Measurements from ENCODE around the gene LCN2. TPM values are rescaled to one million over a fixed set of nuclear protein-coding genes. Genes with fewer than 3 reads are reported as not detected.

The LCN2 gene
- total RNA-seq, 1 donor from 2014 or later, result not detected

DNA sequence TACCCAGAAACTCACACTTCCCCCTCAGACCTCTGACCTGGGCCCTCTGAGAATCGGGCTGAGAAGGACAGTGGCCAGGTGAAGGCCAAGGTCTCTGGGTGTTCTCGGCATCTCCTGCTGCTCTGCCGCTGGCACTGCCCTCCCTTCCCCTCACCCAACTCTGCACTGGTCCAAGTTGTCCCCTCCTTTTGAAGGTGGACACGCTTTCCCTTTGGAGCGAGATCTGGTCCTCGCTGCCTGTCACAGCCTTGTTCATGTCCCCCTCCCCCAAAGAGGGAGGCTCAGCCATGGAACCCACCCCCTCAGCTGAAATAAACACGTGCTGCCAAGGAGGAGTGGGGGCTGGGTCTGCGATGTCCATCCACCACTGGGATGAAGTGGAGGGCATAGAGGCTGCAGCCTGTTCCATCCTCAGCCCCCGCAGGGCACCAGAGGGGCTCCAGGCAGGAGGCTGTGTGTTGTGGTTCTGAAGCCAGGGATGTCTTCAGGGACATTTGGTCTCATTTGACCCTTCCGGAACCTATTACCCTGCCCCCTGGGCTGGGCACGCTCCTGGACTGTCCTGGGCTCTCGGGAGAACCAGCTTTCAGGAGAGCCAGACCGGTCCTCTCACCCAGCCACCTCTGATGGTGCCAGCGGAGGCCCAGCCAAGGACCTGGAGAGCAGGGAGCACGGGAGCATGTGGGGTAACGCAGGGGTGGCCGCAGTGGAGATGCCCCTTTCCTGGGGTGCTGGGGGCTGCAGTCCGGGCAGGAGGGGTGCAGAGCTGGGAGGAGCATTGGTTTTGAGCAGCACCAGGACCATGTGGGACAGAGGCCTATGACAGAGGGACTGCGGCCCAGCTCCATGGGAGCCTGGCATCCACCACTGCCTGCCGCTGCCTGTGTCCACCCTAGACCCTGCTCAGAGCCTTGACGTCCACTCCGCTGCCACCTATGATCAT, 4.7 kb upstream of the LCN2 start:
- TF ChIP-seq, protein P1, sequence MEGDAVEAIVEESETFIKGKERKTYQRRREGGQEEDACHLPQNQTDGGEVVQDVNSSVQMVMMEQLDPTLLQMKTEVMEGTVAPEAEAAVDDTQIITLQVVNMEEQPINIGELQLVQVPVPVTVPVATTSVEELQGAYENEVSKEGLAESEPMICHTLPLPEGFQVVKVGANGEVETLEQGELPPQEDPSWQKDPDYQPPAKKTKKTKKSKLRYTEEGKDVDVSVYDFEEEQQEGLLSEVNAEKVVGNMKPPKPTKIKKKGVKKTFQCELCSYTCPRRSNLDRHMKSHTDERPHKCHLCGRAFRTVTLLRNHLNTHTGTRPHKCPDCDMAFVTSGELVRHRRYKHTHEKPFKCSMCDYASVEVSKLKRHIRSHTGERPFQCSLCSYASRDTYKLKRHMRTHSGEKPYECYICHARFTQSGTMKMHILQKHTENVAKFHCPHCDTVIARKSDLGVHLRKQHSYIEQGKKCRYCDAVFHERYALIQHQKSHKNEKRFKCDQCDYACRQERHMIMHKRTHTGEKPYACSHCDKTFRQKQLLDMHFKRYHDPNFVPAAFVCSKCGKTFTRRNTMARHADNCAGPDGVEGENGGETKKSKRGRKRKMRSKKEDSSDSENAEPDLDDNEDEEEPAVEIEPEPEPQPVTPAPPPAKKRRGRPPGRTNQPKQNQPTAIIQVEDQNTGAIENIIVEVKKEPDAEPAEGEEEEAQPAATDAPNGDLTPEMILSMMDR (IDR thresholded peaks at IDR 0.05), result no peak
- no peak for DNase-seq (ENCODE audit: low spot score in 2 of 2)
- Histone ChIP-seq H3K4me1 (no peaks in the 10 kb centered on the region), H3K27ac (no peak overlapping the region), H3K4me3 (no peak overlapping the region), H3K27me3 (no peaks in the 10 kb centered on the region), H3K9me3 (no peaks in the 10 kb centered on the region), H3K36me3 (no peaks in the 10 kb centered on the region)
- intact Hi-C loops (cut with DNase I), result no loop called here

DNA sequence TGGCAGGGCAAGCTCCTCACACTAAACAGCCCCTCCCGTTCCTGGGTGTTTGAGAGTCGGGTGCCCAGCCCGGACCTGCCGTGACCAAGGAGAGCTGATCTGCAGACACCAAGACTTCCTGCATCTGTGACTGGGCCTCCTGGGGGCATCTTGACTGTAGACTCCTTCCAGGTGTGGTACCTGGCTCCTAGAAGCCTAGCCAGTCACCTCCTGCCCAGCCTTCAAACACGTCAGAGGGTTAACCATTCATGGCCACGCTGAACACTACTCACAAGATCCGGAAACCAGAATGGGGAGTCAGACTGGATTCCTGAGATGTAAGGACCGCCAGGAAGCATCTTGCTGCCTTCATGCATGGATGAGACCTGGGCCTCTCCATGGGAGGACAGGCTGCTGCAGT, 3.7 kb upstream of the LCN2 start:
- H3K27me3 ChIP-seq, result no peaks in the 10 kb centered on the region
- TF ChIP-seq, protein P1 (IDR thresholded peaks at IDR 0.05), result no peak

DNA sequence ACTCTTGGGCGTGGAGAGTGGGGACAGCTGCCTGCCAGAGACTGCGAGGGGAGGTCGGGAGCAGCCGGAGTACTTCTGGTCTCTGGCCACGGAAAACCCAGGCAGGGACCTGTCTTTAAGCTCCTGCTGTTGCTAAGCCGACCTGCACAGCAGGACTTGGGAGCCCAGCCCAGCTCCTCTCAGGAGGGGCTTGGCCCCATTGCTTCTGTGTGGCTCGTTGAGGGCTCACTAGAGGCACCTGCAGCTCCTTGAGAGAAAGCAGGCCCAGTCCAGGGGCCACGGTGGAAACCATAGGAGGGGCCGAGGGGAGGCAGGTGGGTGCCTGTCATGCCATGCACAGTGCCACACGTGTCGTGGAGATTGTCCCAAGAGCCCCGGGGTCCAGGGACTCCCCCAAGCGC, 3.3 kb upstream of the LCN2 start:
- DNase-seq (ENCODE audit: low spot score in 2 of 2), result no peak
- no peak overlapping the region for H3K27ac ChIP-seq
- no peaks in the 10 kb centered on the region for H3K36me3 ChIP-seq
- no peaks in the 10 kb centered on the region for H3K9me3 ChIP-seq
- no peaks in the 10 kb centered on the region for H3K4me1 ChIP-seq
- H3K27me3 ChIP-seq, result no peaks in the 10 kb centered on the region
- TF ChIP-seq, protein P1 (IDR thresholded peaks at IDR 0.05), result no peak
- H3K4me3 ChIP-seq, result no peak overlapping the region
- intact Hi-C loops (cut with DNase I), result no loop called here

More for the DNA sequence above, 3.7 kb upstream of the LCN2 start:
- DNase-seq (ENCODE audit: low spot score in 2 of 2), result no peak
- H3K27ac ChIP-seq, result no peak overlapping the region
- no peaks in the 10 kb centered on the region for H3K4me1 ChIP-seq
- intact Hi-C loops (cut with DNase I), result no loop called here
- H3K4me3 ChIP-seq, result no peak overlapping the region
- no peaks in the 10 kb centered on the region for H3K36me3 ChIP-seq
- no peaks in the 10 kb centered on the region for H3K9me3 ChIP-seq

DNA sequence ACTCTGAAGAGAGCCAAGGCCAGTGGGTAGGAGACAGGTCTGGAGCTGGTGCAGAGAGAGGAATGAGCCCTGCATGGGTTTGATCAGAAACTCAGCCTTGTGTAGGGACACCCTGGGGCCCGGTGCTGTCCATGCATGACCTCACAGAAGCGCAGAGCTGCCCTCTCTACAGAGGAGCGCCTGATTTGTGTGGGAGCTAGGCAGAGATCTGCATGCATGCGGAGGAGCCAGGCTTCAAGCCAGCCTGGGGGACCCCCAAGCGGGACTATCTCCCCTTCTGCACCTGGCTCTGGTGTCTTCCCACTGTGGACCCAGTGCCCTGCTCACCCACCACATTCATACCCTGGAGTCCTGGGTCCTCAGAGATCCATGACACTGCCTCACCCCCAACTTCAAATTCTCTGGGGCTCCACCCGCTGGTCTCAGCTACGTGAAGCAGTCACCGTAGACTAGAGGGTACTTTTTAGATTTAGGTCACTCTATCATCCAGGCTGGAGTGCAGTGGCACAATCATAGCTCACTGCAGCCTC, 2.6 kb upstream of the LCN2 start:
- no peaks in the 10 kb centered on the region for H3K9me3 ChIP-seq
- H3K4me1 ChIP-seq, result no peaks in the 10 kb centered on the region
- no peak overlapping the region for H3K4me3 ChIP-seq
- intact Hi-C loops (cut with DNase I), result no loop called here
- no peak for DNase-seq (ENCODE audit: low spot score in 2 of 2)
- H3K27me3 ChIP-seq, result no peaks in the 10 kb centered on the region
- TF ChIP-seq, protein P1 (IDR thresholded peaks at IDR 0.05), result no peak
- H3K27ac ChIP-seq, result no peak overlapping the region
- H3K36me3 ChIP-seq, result no peaks in the 10 kb centered on the region

DNA sequence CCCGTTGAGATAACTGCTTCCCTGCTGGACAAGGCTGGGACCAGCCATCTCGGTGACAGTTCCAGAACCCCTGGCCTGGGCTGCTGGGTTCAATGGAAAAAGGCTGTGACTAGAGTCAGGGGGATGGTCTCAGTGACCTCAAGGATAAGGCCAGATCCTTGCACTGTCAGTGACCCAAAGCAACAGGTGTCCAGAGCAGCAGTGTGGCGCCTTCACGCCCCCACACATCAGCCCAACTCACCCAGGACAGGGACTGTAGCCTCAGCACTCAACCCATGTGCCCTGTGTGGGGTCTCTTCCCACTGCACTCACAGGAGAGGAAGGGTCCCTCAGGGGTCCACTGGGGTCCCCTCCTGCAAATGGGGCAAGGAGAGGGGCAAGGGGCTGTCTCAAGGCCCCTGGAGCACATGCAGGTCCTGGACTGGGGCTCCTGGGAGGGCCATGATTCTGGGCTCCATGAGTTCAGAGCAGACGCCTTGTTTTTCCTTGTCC, 698 bp upstream of the LCN2 start:
- no peak for DNase-seq (ENCODE audit: low spot score in 2 of 2)
- no peaks in the 10 kb centered on the region for H3K27me3 ChIP-seq
- H3K9me3 ChIP-seq, result no peaks in the 10 kb centered on the region
- no peak overlapping the region for H3K27ac ChIP-seq
- intact Hi-C loops (cut with DNase I), result no loop called here
- H3K4me3 ChIP-seq, result no peak overlapping the region
- TF ChIP-seq, protein P1 (IDR thresholded peaks at IDR 0.05), result no peak
- H3K36me3 ChIP-seq, result no peaks in the 10 kb centered on the region
- no peaks in the 10 kb centered on the region for H3K4me1 ChIP-seq
